22Rv1 (cell line): ENCODE data around the gene CTBP1.

Experiments
- H3K27ac ChIP-seq: fragments of 450-650 bp; 2 replicates; pipeline ENCODE4 v1.5.1; 2017
- CTCF ChIP-seq: fragments of 450-650 bp; IDR thresholded peaks from 2 replicates; pipeline ENCODE4 v1.5.1; 2017; ENCODE audit warnings: mild to moderate bottlenecking
- ZFX ChIP-seq: fragments of 450-650 bp; IDR thresholded peaks from 2 replicates; pipeline ENCODE4 v1.6.1; 2017; ENCODE audit warnings: antibody characterized with exemption, borderline replicate concordance

CTBP1 gene

GRCh38 chr4:1171311-1172227, 77.4 kb downstream of the CTBP1 start:
- H3K27ac ChIP-seq: no peak overlapping the region
- TF ChIP-seq ZFX: no peak
- peak; percentile 37 for TF ChIP-seq CTCF

- no peak overlapping the region for H3K27ac ChIP-seq
- TF ChIP-seq CTCF (no peak), ZFX (no peak)
These were observed 78.0 kb downstream of the CTBP1 start for GRCh38 chr4:1170976-1171310.

- no peak overlapping the region for H3K27ac ChIP-seq
- TF ChIP-seq ZFX: no peak
- no peak for TF ChIP-seq CTCF
These were observed 78.6 kb downstream of the CTBP1 start for GRCh38 chr4:1170156-1170975.

- TF ChIP-seq ZFX (no peak), CTCF (no peak)
- H3K27ac ChIP-seq: no peak overlapping the region
These were observed 79.2 kb downstream of the CTBP1 start for GRCh38 chr4:1169691-1170096.

- TF ChIP-seq ZFX: no peak
- no peak for TF ChIP-seq CTCF
- no peak overlapping the region for H3K27ac ChIP-seq
These were observed 79.7 kb downstream of the CTBP1 start for GRCh38 chr4:1169171-1169671.

- H3K27ac ChIP-seq: no peak overlapping the region
- TF ChIP-seq CTCF: no peak
- TF ChIP-seq ZFX: no peak
These were observed 80.5 kb downstream of the CTBP1 start for GRCh38 chr4:1168191-1169101.
